SKM-1 (cell line): ENCODE measurements around the gene CPEB2.
A peak's percentile ranks its signal among the peaks of the same experiment; 100 is the strongest.

Experiments
- DNase-seq: peaks from one replicate; lab custom pipeline; 2025; ENCODE audit not compliant: unreplicated experiment; lab: John Stamatoyannopoulos, UW

Gene CPEB2

DNA sequence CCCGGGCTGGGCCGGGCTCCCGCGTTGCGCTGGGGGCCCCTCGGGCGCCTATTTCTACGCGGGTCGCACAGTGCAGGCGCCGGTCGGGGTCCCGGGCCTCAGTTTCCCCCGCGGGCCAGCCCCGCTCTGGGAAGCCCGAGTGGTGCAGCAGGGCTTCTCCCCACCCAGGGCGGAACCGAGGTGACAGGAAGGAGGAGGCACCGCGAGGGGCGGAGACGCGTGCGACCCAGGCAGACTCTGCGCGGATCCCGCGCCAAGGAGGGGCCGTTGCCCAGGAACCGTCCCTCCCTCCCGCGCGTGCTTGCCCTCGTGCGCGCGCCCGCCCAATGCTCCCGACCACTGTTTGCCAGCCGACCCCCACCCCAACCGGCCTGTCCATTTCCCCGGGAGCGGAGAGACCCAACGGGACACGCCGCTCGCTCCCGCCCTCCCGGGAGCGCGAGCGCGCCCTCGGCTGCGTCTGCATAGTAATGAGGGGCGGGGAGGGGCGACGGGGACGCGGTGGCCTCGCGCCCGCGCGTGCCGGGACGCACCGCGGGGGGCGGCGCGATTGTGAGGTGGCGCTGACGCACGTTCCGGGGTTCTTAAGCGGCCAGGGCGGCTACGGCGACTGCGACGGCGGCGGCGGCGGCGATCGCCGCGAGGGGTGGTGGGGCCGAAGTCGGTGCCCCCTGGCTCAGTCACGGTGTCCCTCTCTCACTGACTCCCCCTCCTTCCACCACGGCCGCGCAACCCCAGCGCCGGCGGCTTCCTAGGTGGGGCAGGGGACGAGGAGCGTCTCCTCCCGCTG is at the start of gene CPEB2:
CPEB2 (plus strand) TSS at position 613 of the 790 bp plus-strand sequence. CDS start 193 bp downstream, outside the sequence.
- peak; percentile 94 for DNase-seq

DNA sequence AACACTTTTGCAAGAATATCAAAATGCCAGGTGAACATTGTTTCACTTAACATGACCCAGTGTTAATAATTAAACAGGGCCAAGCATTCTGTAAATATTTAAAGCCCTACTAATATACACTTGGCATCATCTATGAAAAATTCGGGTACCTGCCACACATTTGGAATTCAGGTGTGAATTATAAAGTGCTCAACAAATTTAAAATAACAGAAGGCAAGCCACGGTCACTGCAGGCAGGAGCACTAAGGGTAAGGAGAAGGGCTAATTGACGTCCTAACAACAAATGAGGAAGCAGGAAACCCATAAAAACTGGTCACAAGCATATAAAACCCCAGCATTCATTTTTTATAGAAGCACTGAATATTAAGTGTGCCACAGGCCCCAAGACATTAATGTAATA is 43.8 kb upstream of the CPEB2 start:
- DNase-seq = no peak

DNA sequence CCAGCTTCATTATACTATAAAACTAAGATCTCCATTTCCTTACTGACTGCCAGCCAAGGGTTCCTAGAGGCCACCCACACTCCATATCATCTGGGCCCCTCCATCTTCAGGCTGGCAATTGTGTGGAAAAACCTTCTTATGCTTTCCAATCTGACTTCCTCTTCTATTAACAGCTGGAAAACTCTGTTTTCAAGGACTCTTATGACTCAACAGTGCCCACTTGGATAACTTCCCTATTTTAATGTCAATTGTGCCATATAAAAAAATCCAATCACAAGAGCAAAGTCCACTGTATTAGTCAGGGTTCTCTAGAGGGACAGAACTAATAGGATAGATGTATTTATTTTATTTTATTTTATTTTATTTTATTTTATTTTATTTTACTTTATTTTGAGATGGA is 41.0 kb upstream of the CPEB2 start:
- DNase-seq = no peak

DNA sequence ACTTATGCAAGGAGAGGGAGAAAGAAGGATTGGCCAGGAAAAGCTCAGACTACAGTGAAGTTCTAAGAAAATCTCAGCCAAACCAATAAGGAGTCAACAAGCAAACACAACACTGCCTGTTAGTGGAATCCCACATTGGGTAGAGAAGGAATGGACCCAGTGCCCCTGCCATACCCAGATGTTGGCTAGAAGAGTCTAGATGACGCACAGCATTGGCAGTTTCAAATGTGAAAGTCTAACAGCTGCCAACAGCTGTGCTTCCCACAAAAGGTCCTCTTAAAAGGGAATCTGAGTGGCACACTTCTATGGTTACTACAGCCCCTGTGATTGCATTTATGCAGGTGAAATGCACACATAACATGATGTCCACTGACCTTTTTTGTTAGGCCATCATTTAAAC is 37.2 kb upstream of the CPEB2 start:
- no peak for DNase-seq

DNA sequence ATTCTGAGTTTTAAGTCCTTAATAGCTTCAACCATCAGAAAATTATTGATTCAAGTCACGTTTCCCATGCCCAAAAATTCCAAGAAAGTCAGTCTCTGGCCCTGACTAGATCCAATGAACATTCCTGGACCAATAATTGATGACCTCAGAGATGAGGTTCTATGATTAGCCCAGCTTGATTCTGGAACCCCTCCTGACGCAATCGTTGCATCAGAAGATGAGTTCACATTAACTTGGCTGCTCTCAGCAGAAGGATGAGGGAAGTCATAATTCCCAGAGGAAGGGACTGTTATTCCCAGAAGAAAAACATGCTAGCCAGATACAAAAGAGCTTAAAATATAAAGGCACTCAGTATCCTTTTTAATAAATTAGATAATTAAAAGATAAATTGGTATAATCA is 34.3 kb upstream of the CPEB2 start:
- DNase-seq = no peak

DNA sequence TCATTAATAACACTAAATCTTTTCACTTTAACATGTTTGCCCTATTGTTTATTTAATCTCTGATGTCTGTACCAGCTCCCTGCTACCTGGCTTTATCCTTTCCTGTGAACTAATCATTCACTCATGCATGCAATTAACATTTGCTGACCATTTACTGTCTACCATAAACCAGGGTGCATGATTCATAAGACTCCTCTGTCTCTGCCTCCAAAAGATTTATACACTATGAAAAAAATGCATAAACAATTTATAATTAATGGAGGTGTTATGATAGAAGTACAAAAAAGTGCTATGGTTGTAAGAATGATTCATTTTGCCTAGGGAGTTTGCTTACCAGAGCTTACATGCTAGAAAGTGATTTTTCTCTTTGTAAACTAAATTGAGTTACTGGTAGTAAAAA is 24.5 kb upstream of the CPEB2 start:
- DNase-seq = no peak

DNA sequence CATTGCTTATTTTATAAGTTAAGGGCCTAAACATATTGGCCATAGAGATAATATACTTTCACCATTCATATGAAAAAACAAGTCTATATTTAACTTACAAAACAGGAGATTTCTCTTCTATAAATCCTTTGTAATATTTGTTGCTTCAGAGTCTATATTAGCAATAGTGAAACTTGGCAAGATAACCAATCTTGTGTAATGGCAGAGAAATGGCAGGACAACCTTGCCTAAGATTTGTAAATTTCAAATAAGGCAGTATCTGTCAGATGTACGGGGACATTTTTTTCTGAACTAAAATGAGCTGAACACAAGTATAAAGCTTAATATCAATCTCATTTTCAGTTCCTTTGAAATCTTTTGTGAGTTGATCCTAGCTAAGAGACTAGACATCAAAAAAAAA is 17.8 kb upstream of the CPEB2 start:
- no peak for DNase-seq

DNA sequence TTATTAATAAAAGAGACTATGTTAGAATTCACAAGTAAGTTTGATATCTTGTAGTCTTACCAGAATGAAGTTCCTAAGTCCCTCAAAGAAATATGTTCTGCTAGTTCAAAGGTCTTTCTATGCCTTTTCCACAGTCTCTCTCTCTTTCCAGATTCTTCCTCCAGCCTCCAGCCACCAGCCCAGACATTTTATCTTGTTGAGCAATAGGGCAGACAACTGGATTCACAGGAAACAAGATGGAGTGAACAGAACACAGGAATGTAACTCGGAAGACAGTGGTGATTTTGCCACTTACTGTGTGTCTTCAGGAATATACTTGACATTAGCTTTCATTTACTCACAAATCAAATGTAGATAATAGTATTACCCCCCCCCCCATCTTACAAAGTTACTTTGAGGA is 17.1 kb upstream of the CPEB2 start:
- DNase-seq = no peak

DNA sequence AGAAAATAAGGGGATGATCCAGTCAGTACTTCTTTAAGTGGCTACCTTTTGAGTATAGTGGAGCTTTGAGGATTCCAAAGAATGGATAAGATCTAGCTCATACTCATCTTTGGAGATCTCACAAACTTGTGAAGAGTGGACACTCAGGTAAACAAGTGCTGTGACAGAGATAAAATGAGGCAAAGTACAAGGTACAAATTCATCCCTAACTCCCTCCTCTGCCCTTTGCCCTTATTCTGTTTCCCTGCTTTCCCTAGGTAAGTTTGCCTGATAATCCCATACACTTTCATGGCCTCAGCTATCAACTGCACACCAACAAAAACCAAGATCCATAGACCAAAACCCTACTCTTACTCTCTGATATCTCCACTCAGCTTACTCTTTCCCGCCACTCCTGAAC is 16.4 kb upstream of the CPEB2 start:
- DNase-seq = no peak

DNA sequence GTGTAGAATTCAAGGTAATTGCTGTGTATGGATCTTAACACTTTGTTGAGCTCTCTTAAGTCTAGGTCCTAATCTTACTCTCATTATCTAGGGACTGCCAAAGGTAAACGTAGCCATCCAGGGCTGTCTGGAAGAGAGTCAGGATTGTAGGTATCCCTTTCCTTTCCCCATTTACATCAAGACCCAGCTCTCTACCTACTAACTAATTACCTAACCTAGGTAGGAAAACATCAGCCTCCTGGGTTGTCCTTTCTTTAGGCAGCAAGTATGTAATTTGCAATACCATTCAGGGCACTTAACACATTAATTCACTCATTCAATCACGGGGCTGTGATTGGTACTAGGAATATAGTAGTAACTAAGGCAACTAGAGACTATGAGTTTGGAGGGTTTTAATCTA is 15.2 kb upstream of the CPEB2 start:
- no peak for DNase-seq

DNA sequence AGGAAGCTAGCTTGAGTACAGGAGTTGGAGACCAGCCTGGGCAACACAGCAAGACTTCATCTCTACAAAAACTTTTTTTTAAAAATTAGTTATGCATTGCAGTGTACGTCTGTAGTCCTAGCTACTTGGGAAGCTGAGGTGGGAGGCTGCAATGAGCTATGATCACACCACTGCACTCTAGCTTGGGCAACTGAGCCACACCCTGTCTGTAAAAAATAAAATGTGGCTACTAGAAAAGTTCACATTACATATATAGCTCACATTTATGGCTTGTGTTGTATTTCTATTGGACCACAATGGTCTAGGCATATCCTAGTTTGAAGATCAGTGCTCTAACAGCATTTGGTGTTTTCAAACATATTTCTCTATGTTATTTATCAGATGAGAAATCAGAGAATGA is 11.8 kb upstream of the CPEB2 start:
- DNase-seq = no peak

DNA sequence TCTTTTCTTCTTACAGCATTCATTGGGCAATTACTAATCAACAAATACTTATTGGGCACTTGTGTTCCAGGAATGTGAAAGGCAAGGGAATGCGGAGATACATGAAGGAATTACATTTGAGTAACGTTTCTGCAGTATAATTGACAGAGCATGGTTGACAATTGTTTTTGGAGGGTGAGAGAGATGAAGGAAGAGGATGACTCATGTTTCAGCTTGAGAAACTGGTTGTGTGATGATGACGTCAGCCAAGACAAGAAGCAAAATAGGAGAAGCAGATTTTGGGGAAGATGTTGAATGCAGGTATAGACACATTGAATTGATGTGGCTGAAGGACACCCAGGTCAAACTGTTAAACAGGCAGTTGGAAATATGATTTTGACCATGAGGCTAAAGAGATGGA is 8.0 kb upstream of the CPEB2 start:
- peak; percentile 76 for DNase-seq

DNA sequence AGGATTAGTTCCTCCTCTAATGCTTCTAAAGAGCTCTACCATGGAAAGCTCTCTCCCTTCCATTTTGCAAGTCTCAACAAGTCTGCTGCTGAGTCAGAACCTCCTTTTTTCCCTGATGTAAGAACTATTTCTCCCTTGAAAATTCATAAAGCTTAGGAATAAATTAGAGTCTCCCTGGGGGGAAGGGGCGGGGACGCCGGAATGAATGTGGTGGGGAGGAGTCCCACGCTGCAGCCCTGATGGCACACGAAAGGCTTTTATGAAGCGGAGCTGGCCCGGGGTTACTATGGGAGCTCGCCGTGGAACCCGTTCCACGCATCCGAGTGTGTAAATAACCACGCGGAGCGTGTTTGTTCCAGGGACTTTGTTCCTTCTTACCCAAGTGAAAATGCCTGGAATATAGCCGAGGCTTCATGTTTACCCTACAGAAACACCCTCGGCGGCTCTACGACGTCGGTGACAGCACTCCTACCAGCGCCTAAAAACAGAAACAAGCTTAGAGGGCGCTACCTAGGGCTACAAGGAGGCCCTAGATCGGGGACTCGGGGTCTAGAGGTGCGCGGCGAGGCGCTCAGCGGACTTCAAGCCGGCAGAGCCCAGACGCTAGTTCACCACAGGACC is 923 bp upstream of the CPEB2 start:
- peak; percentile 35 for DNase-seq

DNA sequence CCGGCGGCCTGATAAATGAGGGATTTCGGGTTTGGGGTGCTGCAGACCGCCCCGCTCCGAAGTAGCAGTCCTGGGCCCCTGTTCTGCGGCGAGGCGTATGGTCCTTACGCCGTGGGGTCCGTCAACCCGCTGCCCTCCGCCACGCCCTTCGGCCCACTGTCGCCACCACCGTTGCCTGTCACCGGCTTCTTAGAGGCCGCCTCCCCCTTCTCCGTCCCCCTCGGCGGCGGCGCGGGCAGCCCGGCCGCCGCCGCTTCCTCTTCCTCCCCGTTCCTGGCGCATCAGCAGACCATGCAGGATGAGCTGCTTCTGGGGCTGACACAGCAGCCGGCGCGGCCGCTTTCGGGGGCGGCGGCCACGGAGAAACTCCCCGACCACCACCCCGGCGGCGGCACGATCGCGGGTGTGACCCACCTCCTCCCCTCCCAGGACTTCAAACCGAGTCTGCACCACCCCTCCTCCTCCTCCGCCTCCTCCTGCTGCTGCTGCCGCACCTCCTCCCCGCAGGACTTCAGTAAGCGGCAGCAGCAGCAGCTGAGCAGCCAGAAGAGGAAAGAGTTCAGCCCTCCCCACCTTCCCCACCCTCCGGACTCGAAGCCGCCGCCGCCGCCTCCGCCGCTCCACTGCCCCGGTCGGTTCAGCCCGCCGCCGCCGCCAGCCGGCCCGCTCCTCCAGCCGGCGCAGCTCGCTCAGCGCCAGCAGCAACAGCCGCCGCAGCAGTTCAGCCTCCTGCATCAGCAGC is 549 bp downstream of the CPEB2 start:
- peak; percentile 71 for DNase-seq

DNA sequence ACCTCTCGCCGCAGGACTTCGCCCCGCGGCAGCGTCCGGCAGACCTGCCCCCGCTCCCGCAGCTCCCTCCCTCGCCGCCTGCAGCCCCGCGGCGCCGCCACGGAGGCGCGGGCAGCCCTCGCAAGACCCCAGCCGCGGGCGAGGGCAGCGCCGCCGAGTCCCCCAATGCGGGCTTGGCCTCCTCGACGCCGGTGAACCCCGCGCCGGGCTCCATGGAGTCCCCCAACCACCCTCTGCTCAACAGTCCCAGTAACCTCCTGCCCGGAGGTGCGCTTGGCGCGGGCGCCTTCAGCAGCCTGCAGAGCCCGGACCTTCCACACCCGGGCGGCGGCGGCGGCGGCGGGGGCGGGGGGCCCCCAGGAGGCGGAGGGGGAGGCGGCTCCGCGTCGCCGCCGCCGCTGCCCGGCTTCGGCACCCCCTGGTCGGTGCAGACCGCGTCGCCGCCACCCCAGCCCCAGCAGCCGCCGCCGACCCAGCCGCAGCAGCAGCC is 1.2 kb downstream of the CPEB2 start:
- no peak for DNase-seq

DNA sequence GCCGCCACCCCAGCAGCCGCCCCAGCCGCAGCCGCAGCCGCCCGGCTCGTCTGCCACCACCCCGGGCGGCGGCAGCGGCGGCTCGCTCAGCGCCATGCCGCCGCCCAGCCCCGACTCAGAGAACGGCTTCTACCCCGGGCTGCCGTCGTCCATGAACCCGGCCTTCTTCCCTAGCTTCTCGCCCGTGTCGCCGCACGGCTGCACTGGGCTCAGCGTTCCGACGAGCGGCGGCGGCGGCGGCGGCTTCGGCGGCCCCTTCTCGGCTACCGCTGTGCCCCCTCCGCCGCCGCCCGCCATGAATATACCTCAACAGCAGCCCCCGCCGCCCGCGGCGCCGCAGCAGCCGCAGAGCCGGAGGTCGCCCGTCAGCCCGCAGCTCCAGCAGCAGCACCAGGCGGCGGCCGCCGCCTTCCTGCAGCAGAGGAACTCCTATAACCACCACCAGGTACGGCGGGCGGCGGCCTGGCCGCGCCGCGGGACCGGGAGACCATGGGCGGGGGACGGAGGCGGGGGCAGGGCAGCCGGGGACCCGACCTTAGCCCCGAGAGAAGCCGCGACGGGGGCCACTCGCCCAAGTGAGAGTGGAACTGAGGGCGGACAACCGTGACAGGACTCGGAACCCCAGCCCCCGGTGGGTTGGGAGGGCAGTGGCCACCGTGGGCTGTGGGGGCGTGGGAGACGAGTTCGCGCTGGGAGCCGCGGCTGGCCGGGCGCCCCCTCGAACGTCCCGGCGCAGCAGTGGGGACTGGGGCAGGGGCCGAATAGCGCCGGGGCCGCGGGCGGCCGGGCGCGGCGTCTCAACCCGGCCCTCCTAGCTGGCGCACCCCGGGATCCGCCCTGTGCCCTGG is 1.8 kb downstream of the CPEB2 start:
- no peak for DNase-seq

DNA sequence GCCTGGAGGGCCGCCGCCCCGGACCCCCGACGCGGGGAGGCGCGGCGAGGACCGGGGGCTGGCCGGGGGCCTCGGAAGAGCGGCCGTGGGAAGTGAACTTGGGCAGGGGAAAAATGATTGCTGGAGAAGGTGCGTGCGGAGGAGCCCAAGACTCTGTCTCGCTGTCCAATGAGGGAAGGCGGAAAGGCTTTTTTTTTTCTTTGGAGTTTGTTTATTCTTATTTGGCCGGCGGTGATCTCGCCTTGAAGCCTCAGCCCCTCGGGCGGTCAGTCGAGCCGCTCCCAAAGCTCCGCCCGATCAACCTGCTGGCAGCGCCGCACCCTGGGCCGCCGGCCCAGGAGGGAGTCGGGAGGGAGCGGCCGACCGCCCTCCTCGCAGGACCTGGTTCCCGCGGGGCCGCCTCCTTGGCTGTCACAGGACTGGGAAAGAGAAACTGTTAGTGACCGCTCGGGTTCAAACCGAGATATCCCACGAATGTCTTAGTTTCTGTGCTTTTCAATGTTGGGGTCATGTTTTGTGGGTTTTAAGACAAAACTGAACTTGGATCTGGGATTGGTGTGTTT is 2.5 kb downstream of the CPEB2 start:
- DNase-seq = no peak

DNA sequence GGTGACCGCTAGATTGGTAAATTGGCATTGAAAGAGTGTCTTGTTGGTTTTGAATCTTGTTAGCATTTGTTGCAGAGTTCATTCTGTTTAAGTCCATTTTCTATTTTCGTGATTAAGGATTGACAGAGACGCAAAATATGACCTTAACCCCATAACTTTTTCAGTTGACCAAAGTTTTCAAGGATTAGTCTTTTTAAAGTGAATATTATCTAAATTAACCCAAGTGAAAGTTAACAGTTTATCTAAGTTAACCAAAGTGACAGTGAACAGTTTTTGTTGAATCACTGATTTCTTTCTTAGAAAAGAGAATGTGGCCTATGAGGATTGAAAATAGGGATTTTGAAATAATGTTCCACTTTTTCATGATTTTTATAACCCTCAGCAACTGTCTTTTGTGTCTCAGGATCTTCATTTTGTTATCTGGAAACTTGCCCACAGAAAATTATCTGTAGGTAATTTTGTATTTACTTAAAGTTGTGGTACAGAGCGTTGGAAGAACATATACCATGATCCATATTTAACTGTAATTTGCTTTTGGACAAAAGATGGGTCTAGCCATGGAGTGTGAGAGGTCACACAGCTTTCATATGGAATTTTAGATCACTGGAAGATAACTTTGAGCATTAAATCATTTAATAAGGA is 3.3 kb downstream of the CPEB2 start:
- no peak for DNase-seq

DNA sequence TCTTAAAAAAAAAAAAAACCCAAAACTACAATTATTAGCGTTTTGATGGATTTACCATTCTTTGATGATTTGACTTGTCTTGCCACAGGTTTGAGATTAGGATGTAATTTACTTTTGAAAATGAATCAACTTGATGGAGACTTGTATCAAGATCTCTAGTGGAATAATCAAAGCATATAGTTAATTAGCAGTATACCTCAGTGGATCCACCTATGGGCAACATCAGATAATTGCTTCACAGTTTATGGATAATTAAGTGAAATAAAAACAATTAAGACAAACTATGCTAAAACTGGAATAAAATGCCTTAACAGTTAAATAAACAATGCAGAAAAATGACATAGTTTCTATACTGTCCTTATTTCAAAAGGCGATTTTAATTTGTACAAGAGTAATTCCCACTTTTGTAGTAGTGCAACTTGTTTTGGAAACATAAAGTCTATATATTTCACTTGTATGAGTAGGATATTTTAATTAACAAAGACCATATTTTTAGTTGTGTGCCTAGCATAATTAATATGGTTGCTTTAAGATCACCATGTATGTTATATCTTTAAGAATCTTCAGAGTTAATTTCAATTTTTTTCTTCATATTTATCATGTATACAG is 4.2 kb downstream of the CPEB2 start:
- no peak for DNase-seq

DNA sequence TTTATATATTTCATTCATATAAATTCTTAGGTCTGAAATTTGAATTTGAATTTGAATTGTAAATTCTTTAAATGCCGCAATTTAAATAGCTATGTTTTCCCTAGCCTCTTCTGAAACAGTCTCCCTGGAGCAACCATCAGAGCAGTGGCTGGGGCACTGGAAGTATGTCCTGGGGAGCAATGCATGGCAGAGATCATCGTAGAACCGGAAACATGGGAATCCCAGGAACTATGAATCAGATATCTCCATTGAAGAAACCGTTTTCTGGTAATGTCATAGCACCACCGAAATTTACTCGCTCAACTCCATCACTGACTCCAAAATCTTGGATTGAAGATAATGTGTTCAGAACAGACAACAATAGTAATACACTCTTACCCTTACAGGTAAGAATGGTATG is 4.9 kb downstream of the CPEB2 start:
- no peak for DNase-seq
